Measurements from ENCODE around the gene SLC25A27. TPM values are rescaled to one million over a fixed set of nuclear protein-coding genes. Genes with fewer than 3 reads are reported as not detected.
A peak's percentile ranks its signal among the peaks of the same experiment; 100 is the strongest.

The SLC25A27 gene
- polyA plus RNA-seq, 2 of the 4 experiments (the other 2 are of a cell fraction), result 1.4 to 4.7 TPM

- H3K4me3 ChIP-seq, result no peak overlapping the region
- no peak overlapping the region for H3K27ac ChIP-seq
- H3K9me3 ChIP-seq, result no peaks in the 10 kb centered on the region
- DNase-seq (ENCODE audit: low read depth in 1 of 2, low spot score in 1 of 2) (peak in 1 of 2 experiments; percentile 8), ATAC-seq (peak in 1 of 2 experiments; percentile 50; a peak in 1 of 6 replicates), FAIRE-seq (no peak)
- peaks cover 13% of the 10 kb centered on the region for H3K4me1 ChIP-seq
- POLR2A ChIA-PET, result no interaction called here
- TF ChIP-seq KDM5A (IDR thresholded peaks at IDR 0.05), result no peak
- no peak for TF ChIP-seq RAD21 (conservative IDR thresholded peaks at IDR 0.05 in 1 of 2, IDR thresholded peaks at IDR 0.05 in 1 of 2)
- no peak for TF ChIP-seq RCOR1 (IDR thresholded peaks at IDR 0.05; ENCODE audit: low read depth, low read length)
- TF ChIP-seq MAX (IDR thresholded peaks at IDR 0.05), result no peak
- no peak for TF ChIP-seq TP53 (CRISPR knock-in tag; IDR thresholded peaks at IDR 0.05)
- TF ChIP-seq JUN (IDR thresholded peaks at IDR 0.05), result no peak
- no peak for TF ChIP-seq EHMT2 (IDR thresholded peaks at IDR 0.05; ENCODE audit: low read depth)
- no peak for TF ChIP-seq E2F6 (IDR thresholded peaks at IDR 0.05; ENCODE audit: borderline replicate concordance, low read depth)
- no peak for TF ChIP-seq HES2 (IDR thresholded peaks at IDR 0.05)
- TF ChIP-seq RNF2 (IDR thresholded peaks at IDR 0.05; ENCODE audit: borderline replicate concordance, low read depth), result no peak
- 30% methylated on average over 5 of the region's 5 CpGs for WGBS (ENCODE audit: missing lambda C conversion rate)
- CTCF ChIA-PET, result no interaction called here
- H3K4me2 ChIP-seq, result no peak overlapping the region
Measured at GRCh38 chr6:46637145-46637544, 15.6 kb upstream of the SLC25A27 start.

- FAIRE-seq, result no peak
- Histone ChIP-seq H3K4me2 (no peak overlapping the region), H3K4me1 (peaks cover 13% of the 10 kb centered on the region), H3K27ac (no peak overlapping the region), H3K4me3 (no peak overlapping the region), H3K9me3 (no peaks in the 10 kb centered on the region)
- no peak for DNase-seq (ENCODE audit: low read depth in 1 of 2, low spot score in 1 of 2)
- no peak for TF ChIP-seq FOSL2 (IDR thresholded peaks at IDR 0.05)
- no peak for TF ChIP-seq FOSL2 (CRISPR knock-in tag; IDR thresholded peaks at IDR 0.05)
- no peak for TF ChIP-seq CHD4 (IDR thresholded peaks at IDR 0.05; ENCODE audit: borderline replicate concordance)
- no peak for TF ChIP-seq FOSB (CRISPR knock-in tag; IDR thresholded peaks at IDR 0.05)
- TF ChIP-seq KDM1A (IDR thresholded peaks at IDR 0.05; ENCODE audit: low read depth), result no peak
- no peak for TF ChIP-seq USF2 (IDR thresholded peaks at IDR 0.05)
- no peak for TF ChIP-seq REST (IDR thresholded peaks at IDR 0.05)
- no peak for TF ChIP-seq ZC3H11A (IDR thresholded peaks at IDR 0.05)
- ChIA-PET POLR2A (no interaction called here), CTCF (no interaction called here)
- WGBS (ENCODE audit: missing lambda C conversion rate), result 72% methylated on average over 1 of the region's 1 CpG
- no peak for ATAC-seq
Measured at GRCh38 chr6:46637933-46638332, 14.8 kb upstream of the SLC25A27 start.

GRCh38 chr6:46638650-46639049 lies 14.1 kb upstream of the SLC25A27 start:
- H3K27ac ChIP-seq, result 0 out of 6 replicates have a peak overlapping the region, but pooled peaks of 1 of the 2 experiments have one; percentile 43
- H3K9me3 ChIP-seq, result no peaks in the 10 kb centered on the region
- no peak for TF ChIP-seq HOXA7 (CRISPR knock-in tag; IDR thresholded peaks at IDR 0.05)
- ChIA-PET CTCF (no interaction called here), POLR2A (no interaction called here)
- peak in 1 of 2 experiments; percentile 50; a peak in 1 of 6 replicates for ATAC-seq
- 28% methylated on average over 2 of the region's 2 CpGs for WGBS (ENCODE audit: missing lambda C conversion rate)
- no peak overlapping the region for H3K4me3 ChIP-seq
- peak in 1 of 2 experiments; percentile 18 for DNase-seq (ENCODE audit: low read depth in 1 of 2, low spot score in 1 of 2)
- H3K4me2 ChIP-seq, result peak overlapping the region; percentile 14; the same call in 2 of the 3 replicates
- peaks cover 13% of the 10 kb centered on the region for H3K4me1 ChIP-seq
- no peak for FAIRE-seq
